ENCODE measurements around the gene MAB21L4. TPM values are rescaled to one million over a fixed set of nuclear protein-coding genes. Genes with fewer than 3 reads are reported as not detected.

Gene MAB21L4
- total RNA-seq, 1 experiment from 2014 or later, result not detected

DNA sequence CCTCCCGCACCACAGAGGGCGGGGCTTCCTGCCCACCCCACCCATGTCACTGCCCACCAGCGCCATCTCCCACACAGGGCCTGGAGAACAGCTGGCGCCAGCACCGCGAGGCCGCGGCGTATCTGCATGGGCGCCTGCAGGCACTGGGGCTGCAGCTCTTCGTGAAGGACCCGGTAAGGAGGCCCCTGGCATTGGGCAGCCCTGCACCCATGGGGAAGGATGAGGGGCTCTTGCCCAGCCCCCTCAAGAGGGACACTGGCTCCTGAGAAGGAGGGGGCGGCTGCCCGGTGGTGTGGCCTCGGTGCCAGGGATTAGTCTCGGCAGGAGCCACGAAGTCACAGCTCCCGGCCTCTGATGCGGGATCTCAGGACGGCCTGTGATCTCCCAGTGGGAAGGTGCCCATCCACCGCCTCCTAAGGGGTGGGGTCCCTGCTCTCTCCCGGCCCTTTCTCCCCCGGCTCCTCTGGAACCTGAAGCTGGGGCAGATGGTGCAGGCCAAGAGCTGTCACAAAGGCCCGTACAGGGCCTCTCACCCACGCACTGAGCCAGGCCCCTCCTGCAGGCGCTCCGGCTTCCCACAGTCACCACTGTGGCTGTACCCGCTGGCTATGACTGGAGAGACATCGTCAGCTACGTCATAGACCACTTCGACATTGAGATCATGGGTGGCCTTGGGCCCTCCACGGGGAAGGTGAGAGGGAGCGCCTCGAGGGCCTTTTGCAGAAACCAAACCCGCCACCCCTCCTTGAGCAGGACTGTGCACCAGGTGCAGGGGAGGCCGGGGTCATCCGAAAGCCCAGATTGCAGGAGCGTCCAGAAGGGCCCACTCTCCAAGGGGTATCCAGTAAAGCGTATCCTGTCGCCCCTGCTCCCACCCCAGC is 18.3 kb downstream of the MAB21L4 start:
- ChIA-PET RAD21 (ENCODE audit: low non-redundant PET in 1 of 2, low total read pairs in 2 of 2, uncharacterized antibody in 2 of 2, unreplicated experiment in 2 of 2) (no interaction called here), CTCF (no interaction called here), POLR2A (no interaction called here)
- ATAC-seq, result no peak
- Histone ChIP-seq H3K27me3 (ENCODE audit: insufficient read depth, low read length) (no peaks in the 10 kb centered on the region), H4K20me1 (ENCODE audit: insufficient read depth) (no peaks in the 10 kb centered on the region), H3K9me3 (ENCODE audit: control insufficient read depth in 1 of 2, insufficient read depth in 1 of 2, low read depth in 1 of 2, low read length in 2 of 2) (no peaks in the 10 kb centered on the region), H2AFZ (ENCODE audit: low read depth, low read length, poor library complexity, severe bottlenecking) (no peak overlapping the region), H3K4me2 (ENCODE audit: low read length) (no peak overlapping the region), H3K27ac (ENCODE audit: low read depth, low read length) (no peak overlapping the region; the same call in 1 of the 2 replicates), H3K4me3 (replicated peaks in 1 of 2; ENCODE audit: low read depth in 1 of 2, low read length in 2 of 2) (no peak overlapping the region), H3K79me2 (ENCODE audit: insufficient read depth, low read length) (no peaks in the 10 kb centered on the region), H3K36me3 (ENCODE audit: control insufficient read depth in 1 of 2, insufficient read depth in 2 of 2, low read length in 2 of 2) (no peaks in the 10 kb centered on the region), H3K9ac (ENCODE audit: low read length) (no peak overlapping the region), H3K4me1 (ENCODE audit: control insufficient read depth in 1 of 2, insufficient read depth in 2 of 2, low read length in 2 of 2) (no peaks in the 10 kb centered on the region), H3K9me2 (ENCODE audit: insufficient read depth) (no peaks in the 10 kb centered on the region)
- intact Hi-C loops (cut with micrococcal nuclease), result no loop called here
- no peak for DNase-seq (ENCODE audit: low read depth, low spot score)
- BruUV-seq (replicated peaks), result no TSS peak
- TF ChIP-seq EZH2 (IDR thresholded peaks at IDR 0.05), result no peak
- no peak for TF ChIP-seq CEBPB (IDR thresholded peaks at IDR 0.05; ENCODE audit: low read depth)
- TF ChIP-seq, protein P1, sequence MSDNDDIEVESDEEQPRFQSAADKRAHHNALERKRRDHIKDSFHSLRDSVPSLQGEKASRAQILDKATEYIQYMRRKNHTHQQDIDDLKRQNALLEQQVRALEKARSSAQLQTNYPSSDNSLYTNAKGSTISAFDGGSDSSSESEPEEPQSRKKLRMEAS (IDR thresholded peaks at IDR 0.05), result no peak
- no peak for TF ChIP-seq ZNF274 (IDR thresholded peaks at IDR 0.05; ENCODE audit: low read depth, low read length)
- TF ChIP-seq JUND (IDR thresholded peaks at IDR 0.05), result no peak
- no peak for TF ChIP-seq POLR2A (IDR thresholded peaks at IDR 0.05; ENCODE audit: borderline replicate concordance, extremely low read depth, insufficient read depth, insufficient read length)
- no peak for TF ChIP-seq ELF1 (IDR thresholded peaks at IDR 0.05; ENCODE audit: borderline replicate concordance, low read depth)
- TF ChIP-seq SRF (IDR thresholded peaks at IDR 0.05; ENCODE audit: low read depth), result no peak
- TF ChIP-seq YY1 (IDR thresholded peaks at IDR 0.05; ENCODE audit: extremely low read depth, insufficient replicate concordance, low read depth, low read length), result no peak
- TF ChIP-seq, protein P2, sequence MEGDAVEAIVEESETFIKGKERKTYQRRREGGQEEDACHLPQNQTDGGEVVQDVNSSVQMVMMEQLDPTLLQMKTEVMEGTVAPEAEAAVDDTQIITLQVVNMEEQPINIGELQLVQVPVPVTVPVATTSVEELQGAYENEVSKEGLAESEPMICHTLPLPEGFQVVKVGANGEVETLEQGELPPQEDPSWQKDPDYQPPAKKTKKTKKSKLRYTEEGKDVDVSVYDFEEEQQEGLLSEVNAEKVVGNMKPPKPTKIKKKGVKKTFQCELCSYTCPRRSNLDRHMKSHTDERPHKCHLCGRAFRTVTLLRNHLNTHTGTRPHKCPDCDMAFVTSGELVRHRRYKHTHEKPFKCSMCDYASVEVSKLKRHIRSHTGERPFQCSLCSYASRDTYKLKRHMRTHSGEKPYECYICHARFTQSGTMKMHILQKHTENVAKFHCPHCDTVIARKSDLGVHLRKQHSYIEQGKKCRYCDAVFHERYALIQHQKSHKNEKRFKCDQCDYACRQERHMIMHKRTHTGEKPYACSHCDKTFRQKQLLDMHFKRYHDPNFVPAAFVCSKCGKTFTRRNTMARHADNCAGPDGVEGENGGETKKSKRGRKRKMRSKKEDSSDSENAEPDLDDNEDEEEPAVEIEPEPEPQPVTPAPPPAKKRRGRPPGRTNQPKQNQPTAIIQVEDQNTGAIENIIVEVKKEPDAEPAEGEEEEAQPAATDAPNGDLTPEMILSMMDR (IDR thresholded peaks at IDR 0.05 in 2 of 3, conservative IDR thresholded peaks at IDR 0.05 in 1 of 3; ENCODE audit: borderline replicate concordance in 1 of 3, insufficient read depth in 1 of 3, low read depth in 2 of 3, low read length in 2 of 3), result no peak
- no peak for TF ChIP-seq SP1 (IDR thresholded peaks at IDR 0.05; ENCODE audit: low read depth)
- no peak for TF ChIP-seq EZH2phosphoT487 (IDR thresholded peaks at IDR 0.05; ENCODE audit: borderline replicate concordance)
- no peak for TF ChIP-seq TCF7L2 (IDR thresholded peaks at IDR 0.05; ENCODE audit: borderline replicate concordance, extremely low read depth, insufficient read depth, insufficient read length)
- TF ChIP-seq ZFX (IDR thresholded peaks at IDR 0.05), result no peak
- no peak for TF ChIP-seq SIN3A (IDR thresholded peaks at IDR 0.05; ENCODE audit: low read depth)
- TF ChIP-seq, protein P3, sequence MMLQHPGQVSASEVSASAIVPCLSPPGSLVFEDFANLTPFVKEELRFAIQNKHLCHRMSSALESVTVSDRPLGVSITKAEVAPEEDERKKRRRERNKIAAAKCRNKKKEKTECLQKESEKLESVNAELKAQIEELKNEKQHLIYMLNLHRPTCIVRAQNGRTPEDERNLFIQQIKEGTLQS (IDR thresholded peaks at IDR 0.05), result no peak
